GM18520 (cell line): Measurements from ENCODE around the gene ACKR4.
"Not testable (repeated sequence)": the region's sequence is repeated elsewhere in the genome, so short reads cannot be mapped to it uniquely, and the experiment has no call there.

Experiments used
- ATAC-seq: cut with Tn5 transposase; IDR thresholded peaks from one replicate; pipeline ENCODE4 v1.9.1; 2021; ENCODE audit not compliant: unreplicated experiment

ACKR4 gene

GRCh38 chr3:132593947-132594323 lies 3.1 kb upstream of the ACKR4 start:
- no peak for ATAC-seq

- ATAC-seq: no peak
These were observed 2.6 kb upstream of the ACKR4 start for GRCh38 chr3:132594498-132594897.

GRCh38 chr3:132595014-132595413 lies 2.1 kb upstream of the ACKR4 start:
- no peak for ATAC-seq

GRCh38 chr3:132596326-132596725 lies 744 bp upstream of the ACKR4 start:
- ATAC-seq: no peak

GRCh38 chr3:132597660-132598059 lies 590 bp downstream of the ACKR4 start:
- ATAC-seq: no peak

GRCh38 chr3:132598181-132598580 lies 1.1 kb downstream of the ACKR4 start:
- no peak for ATAC-seq

GRCh38 chr3:132600614-132601013 lies 3.5 kb downstream of the ACKR4 start:
- not testable (repeated sequence) for ATAC-seq

- no peak for ATAC-seq
These were observed 8.3 kb downstream of the ACKR4 start for GRCh38 chr3:132605374-132605792.

- ATAC-seq: no peak
These were observed 9.0 kb downstream of the ACKR4 start for GRCh38 chr3:132606085-132606484.

- not testable (repeated sequence) for ATAC-seq
These were observed 9.6 kb downstream of the ACKR4 start for GRCh38 chr3:132606620-132607019.

- ATAC-seq: not testable (repeated sequence)
These were observed 18.2 kb downstream of the ACKR4 start for GRCh38 chr3:132615301-132615700.

- no peak for ATAC-seq
These were observed 18.8 kb downstream of the ACKR4 start for GRCh38 chr3:132615881-132616280.

GRCh38 chr3:132616780-132617179 lies 19.7 kb downstream of the ACKR4 start:
- ATAC-seq: no peak

- no peak for ATAC-seq
These were observed 25.1 kb downstream of the ACKR4 start for GRCh38 chr3:132622148-132622547.

- ATAC-seq: no peak
These were observed 25.7 kb downstream of the ACKR4 start for GRCh38 chr3:132622761-132623160.

GRCh38 chr3:132623646-132624045 lies 26.6 kb downstream of the ACKR4 start:
- no peak for ATAC-seq

GRCh38 chr3:132624790-132625189 lies 27.7 kb downstream of the ACKR4 start:
- no peak for ATAC-seq

GRCh38 chr3:132625613-132626012 lies 28.5 kb downstream of the ACKR4 start:
- ATAC-seq: peak; percentile 71

GRCh38 chr3:132626955-132627354 lies 29.9 kb downstream of the ACKR4 start:
- no peak for ATAC-seq

GRCh38 chr3:132628157-132628556 lies 31.1 kb downstream of the ACKR4 start:
- no peak for ATAC-seq

- no peak for ATAC-seq
These were observed 32.9 kb downstream of the ACKR4 start for GRCh38 chr3:132629928-132630327.

GRCh38 chr3:132630612-132631011 lies 33.5 kb downstream of the ACKR4 start:
- ATAC-seq: no peak

- no peak for ATAC-seq
These were observed 38.0 kb downstream of the ACKR4 start for GRCh38 chr3:132635052-132635451.

GRCh38 chr3:132637590-132637989 lies 40.5 kb downstream of the ACKR4 start:
- no peak for ATAC-seq
